Stomach (tissue), 9 donors: ENCODE results near the gene SPART. TPM values are rescaled to one million over a fixed set of nuclear protein-coding genes. Genes with fewer than 3 reads are reported as not detected.

Source experiments
- DNase-seq, 2 donors: peaks; one replicate each; pipeline versions ENCODE4 v3.0.0 to v3.0.0-alpha.2; 2013 to 2019
- H3K27ac ChIP-seq, 5 donors: fragments of 200-600 bp in 4 of 5; sonication (generic) in 4 of 5; one replicate each; pipeline ENCODE4 v1.5.1; 2013 to 2019; ENCODE audit warnings: mild to moderate bottlenecking in 1 of 5, moderate library complexity in 1 of 5
- H3K27me3 ChIP-seq, 3 donors: fragments of 200-600 bp; sonication (generic); one replicate each; pipeline ENCODE4 v1.5.1; 2017 to 2019; ENCODE audit warnings: mixed run types in 1 of 3
- H3K36me3 ChIP-seq, 4 donors: fragments of 200-600 bp; sonication (generic); 1 replicate in 3 of 4; 2 replicates in 1 of 4; pipeline ENCODE4 v1.5.1; 2016 to 2019
- H3K4me1 ChIP-seq, 4 donors: fragments of 200-600 bp; sonication (generic); one replicate each; pipeline ENCODE4 v1.5.1; 2016 to 2019
- H3K4me3 ChIP-seq, 4 donors: fragments of 200-600 bp; sonication (generic) in 3 of 4; one replicate each; pipeline ENCODE4 v1.5.1; 2016 to 2019; ENCODE audit warnings: mild to moderate bottlenecking in 1 of 4
- H3K9me3 ChIP-seq, 4 donors: fragments of 200-600 bp; sonication (generic); one replicate each; pipeline ENCODE4 v1.5.1; 2016 to 2019
- CTCF ChIP-seq, 7 experiments: fragments of 450-650 bp in 4 of 7; fragments of 200-600 bp in 3 of 7; sonication (generic) in 3 of 7; IDR thresholded peaks; one replicate each; pipeline ENCODE4 v1.5.1; 2016 to 2019; ENCODE audit warnings: antibody characterized with exemption in 7 of 7, control low read depth in 2 of 7, mild to moderate bottlenecking in 1 of 7
- EP300 ChIP-seq: sonication (generic); formaldehyde crosslinking; IDR thresholded peaks from one replicate; pipeline ENCODE4 v1.6.1; 2017; ENCODE audit warnings: antibody characterized with exemption
- POLR2A ChIP-seq, 4 donors: fragments of 450-650 bp; IDR thresholded peaks; one replicate each; pipeline ENCODE4 v1.6.1; 2016; ENCODE audit warnings: antibody characterized with exemption in 4 of 4, control low read depth in 2 of 4, mild to moderate bottlenecking in 1 of 4, moderate library complexity in 1 of 4
- POLR2AphosphoS5 ChIP-seq, 3 donors: sonication (generic); formaldehyde crosslinking; IDR thresholded peaks; one replicate each; pipeline ENCODE4 v1.6.1; 2016; ENCODE audit warnings: antibody characterized with exemption in 3 of 3
- WGBS, 5 donors: extraction: QIAGEN DNeasy Blood & Tissue Kit in 3 of 5; methylation state at CpG; one replicate each; pipeline versions ENCODE4 v1.1.5 to v1.1.7; 2013 to 2018; 5-methylcytosine and 5-hydroxymethylcytosine counted together
- intact Hi-C: fragments of 100-400 bp; cut with DNase I; formaldehyde crosslinking; loops from one replicate; pipeline ENCODE4 v1.15.1; 2023; ENCODE audit warnings: low total_unique reads
- polyA plus RNA-seq, 3 donors: library from polyadenylated mRNA; stranded (reverse); fragments of 200-250 nt; gene quantifications; one replicate each; pipeline ENCODE4 v1.2.3, GENCODE V29; 2013
- small RNA-seq, 4 donors: library from RNA; depleted of rRNA; stranded (forward); fragments of <200 nt; gene quantifications; one replicate each; pipeline ENCODE3, GENCODE V24; 2016
- total RNA-seq, 5 donors: library from RNA; depleted of rRNA; stranded (reverse); fragments of >200 nt; gene quantifications; one replicate each; pipeline versions ENCODE4 v1.1.0 to v1.2.3, GENCODE V29; 2014 to 2016
- donor health status: healthy with polysubstance abuse.
- donor health status: Bipolar disorder and iron deficiency.
- donor health status: healthy.

Gene SPART
- total and polyA plus RNA-seq, 8 donors: 6.1 to 121 (median 20.9) TPM

- no peaks in the 10 kb centered on the region for H3K27me3 ChIP-seq
- no peaks in the 10 kb centered on the region for H3K4me1 ChIP-seq
- H3K27ac ChIP-seq: no peak overlapping the region
- DNase-seq: no peak
- H3K4me3 ChIP-seq: no peak overlapping the region
- H3K36me3 ChIP-seq: no peaks in the 10 kb centered on the region
- TF ChIP-seq POLR2AphosphoS5 (IDR thresholded peaks at IDR 0.05) (no peak), CTCF (IDR thresholded peaks at IDR 0.05) (no peak), POLR2A (IDR thresholded peaks at IDR 0.05) (no peak), EP300 (no peak)
- intact Hi-C loops: no loop called here
- no peaks in the 10 kb centered on the region for H3K9me3 ChIP-seq
Observed at GRCh38 chr13:36261976-36262375, 84.2 kb downstream of the SPART start.

GRCh38 chr13:36261011-36261410, 85.2 kb downstream of the SPART start:
- no peak for TF ChIP-seq POLR2AphosphoS5 (IDR thresholded peaks at IDR 0.05)
- no peak for TF ChIP-seq EP300
- DNase-seq: no peak
- no peaks in the 10 kb centered on the region for H3K9me3 ChIP-seq
- intact Hi-C loops: no loop called here
- 88 to 94% (median 90%) methylated on average over 3 of the region's 3 CpGs for WGBS, 5 donors
- no peaks in the 10 kb centered on the region for H3K27me3 ChIP-seq
- H3K4me1 ChIP-seq: no peaks in the 10 kb centered on the region
- no peak overlapping the region for H3K27ac ChIP-seq
- no peaks in the 10 kb centered on the region for H3K36me3 ChIP-seq
- no peak overlapping the region for H3K4me3 ChIP-seq

GRCh38 chr13:36259361-36260137, 86.6 kb downstream of the SPART start:
- no peaks in the 10 kb centered on the region for H3K4me1 ChIP-seq
- no peak overlapping the region for H3K27ac ChIP-seq
- 86 to 93% (median 89%) methylated on average over 6 to 8 of the region's 8 CpGs for WGBS, 5 donors
- H3K9me3 ChIP-seq: no peaks in the 10 kb centered on the region
- no peaks in the 10 kb centered on the region for H3K36me3 ChIP-seq
- H3K27me3 ChIP-seq: no peaks in the 10 kb centered on the region
- DNase-seq: no peak
- no peak overlapping the region for H3K4me3 ChIP-seq
- TF ChIP-seq CTCF (IDR thresholded peaks at IDR 0.05): no peak
- TF ChIP-seq POLR2AphosphoS5 (IDR thresholded peaks at IDR 0.05): no peak
- no peak for TF ChIP-seq POLR2A (IDR thresholded peaks at IDR 0.05)
- TF ChIP-seq EP300: no peak
- intact Hi-C loops: no loop called here

GRCh38 chr13:36258831-36259230, 87.4 kb downstream of the SPART start:
- 72 to 87% (median 84%) methylated on average over 8 of the region's 8 CpGs for WGBS, 5 donors
- no peaks in the 10 kb centered on the region for H3K9me3 ChIP-seq
- TF ChIP-seq POLR2A (IDR thresholded peaks at IDR 0.05): no peak
- TF ChIP-seq EP300: no peak
- no peak for TF ChIP-seq CTCF (IDR thresholded peaks at IDR 0.05)
- TF ChIP-seq POLR2AphosphoS5 (IDR thresholded peaks at IDR 0.05): no peak

More at GRCh38 chr13:36258831-36259230, 87.4 kb downstream of the SPART start:
- Histone ChIP-seq H3K27me3 (no peaks in the 10 kb centered on the region), H3K36me3 (no peaks in the 10 kb centered on the region), H3K4me1 (no peaks in the 10 kb centered on the region), H3K27ac (no peak overlapping the region), H3K4me3 (no peak overlapping the region)
- intact Hi-C loops: no loop called here
- DNase-seq: no peak

Small RNA genes within 50 kb of the gene (small RNA-seq; reads per million reads assigned to genes)
- 0 reads per million in 4 donors for gene RNU6-71P

Other genes with a start within 250 kb of the SPART start
- gene DCLK1, start 215.0 kb downstream of the SPART start, total RNA-seq: 10 to 100 TPM in 1 of 5 donors, 1 to 10 TPM in 4; 2.9 to 36.7 (median 7.7) TPM
- 1 to 10 TPM in 2 of 3 donors, under 1 TPM in 1; 0.68 to 2.0 (median 1.6) TPM for gene DCLK1, start 215.0 kb downstream of the SPART start, polyA plus RNA-seq
- under 1 TPM in 2 of 5 donors, not detected in 3; 0.18 to 0.45 TPM for gene SOHLH2, start 131.8 kb downstream of the SPART start, total RNA-seq
- gene SOHLH2, start 131.8 kb downstream of the SPART start, polyA plus RNA-seq: under 1 TPM in 1 of 3 donors, not detected in 2; 0.25 TPM
- 1 to 10 TPM in 3 of 5 donors, not detected in 2; 1.8 to 3.3 (median 2.0) TPM for gene CCDC169, start 48.6 kb downstream of the SPART start, total RNA-seq
- gene CCDC169, start 48.6 kb downstream of the SPART start, polyA plus RNA-seq: under 1 TPM in 2 of 3 donors, not detected in 1; 0.43 to 0.44 TPM
- gene CCNA1, start 86.1 kb upstream of the SPART start, total RNA-seq: 1 to 10 TPM in 1 of 5 donors, not detected in 4; 1.8 TPM
- gene CCNA1, start 86.1 kb upstream of the SPART start, polyA plus RNA-seq: under 1 TPM; 0.23 to 0.92 (median 0.68) TPM